Measurements from ENCODE around the gene GALNT6.

Gene GALNT6

DNA sequence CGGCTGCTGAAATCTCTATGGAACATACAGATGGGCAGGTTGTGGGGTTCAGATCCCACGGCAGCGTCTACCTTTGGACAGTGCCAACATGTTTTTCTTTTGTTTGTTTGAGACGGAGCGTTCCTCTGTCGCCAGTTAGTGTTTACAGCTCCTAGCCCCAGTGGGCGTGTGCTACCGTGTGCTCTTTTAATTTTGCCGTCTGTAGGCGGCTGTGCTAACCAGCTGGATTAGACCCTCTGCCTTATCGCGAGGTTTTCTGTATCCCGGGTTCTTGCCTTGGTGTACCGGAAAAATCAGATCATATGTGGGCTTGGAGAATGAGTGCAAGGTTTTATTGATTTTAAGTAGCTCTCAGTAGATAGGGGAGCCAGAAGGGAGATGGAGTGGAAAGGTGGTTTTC, 9.8 kb upstream of the GALNT6 start:
- no peak overlapping the region for H3K4me3 ChIP-seq (ENCODE audit: control insufficient read depth, low read depth, low read length)
- no peak for DNase-seq (ENCODE audit: low read depth)
- TF ChIP-seq, protein P1, sequence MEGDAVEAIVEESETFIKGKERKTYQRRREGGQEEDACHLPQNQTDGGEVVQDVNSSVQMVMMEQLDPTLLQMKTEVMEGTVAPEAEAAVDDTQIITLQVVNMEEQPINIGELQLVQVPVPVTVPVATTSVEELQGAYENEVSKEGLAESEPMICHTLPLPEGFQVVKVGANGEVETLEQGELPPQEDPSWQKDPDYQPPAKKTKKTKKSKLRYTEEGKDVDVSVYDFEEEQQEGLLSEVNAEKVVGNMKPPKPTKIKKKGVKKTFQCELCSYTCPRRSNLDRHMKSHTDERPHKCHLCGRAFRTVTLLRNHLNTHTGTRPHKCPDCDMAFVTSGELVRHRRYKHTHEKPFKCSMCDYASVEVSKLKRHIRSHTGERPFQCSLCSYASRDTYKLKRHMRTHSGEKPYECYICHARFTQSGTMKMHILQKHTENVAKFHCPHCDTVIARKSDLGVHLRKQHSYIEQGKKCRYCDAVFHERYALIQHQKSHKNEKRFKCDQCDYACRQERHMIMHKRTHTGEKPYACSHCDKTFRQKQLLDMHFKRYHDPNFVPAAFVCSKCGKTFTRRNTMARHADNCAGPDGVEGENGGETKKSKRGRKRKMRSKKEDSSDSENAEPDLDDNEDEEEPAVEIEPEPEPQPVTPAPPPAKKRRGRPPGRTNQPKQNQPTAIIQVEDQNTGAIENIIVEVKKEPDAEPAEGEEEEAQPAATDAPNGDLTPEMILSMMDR (IDR thresholded peaks at IDR 0.05; ENCODE audit: control insufficient read depth, insufficient read depth, low read depth, low read length, missing control alignments), result no peak

DNA sequence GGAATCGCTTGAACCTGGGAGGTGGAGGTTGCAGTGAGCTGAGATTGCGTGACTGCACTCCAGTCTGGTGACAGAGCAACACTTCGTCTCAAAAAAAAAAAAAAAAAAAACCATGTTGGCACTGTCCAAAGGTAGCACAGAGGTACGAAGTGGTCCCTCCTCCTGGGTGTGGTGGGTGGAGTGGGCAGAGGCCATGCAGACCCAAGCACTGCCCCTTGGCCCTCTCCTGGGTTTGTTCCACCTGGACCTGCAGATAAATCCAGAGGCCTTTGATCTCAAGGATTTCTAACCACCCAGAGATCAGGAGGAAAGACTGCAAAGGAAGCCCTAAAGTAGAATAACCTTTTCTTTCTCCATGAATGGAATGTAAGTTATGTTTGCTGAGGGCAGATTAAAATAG, 8.7 kb upstream of the GALNT6 start:
- TF ChIP-seq, protein P1 (IDR thresholded peaks at IDR 0.05; ENCODE audit: control insufficient read depth, insufficient read depth, low read depth, low read length, missing control alignments), result no peak
- no peak for DNase-seq (ENCODE audit: low read depth)
- no peak overlapping the region for H3K4me3 ChIP-seq (ENCODE audit: control insufficient read depth, low read depth, low read length)

DNA sequence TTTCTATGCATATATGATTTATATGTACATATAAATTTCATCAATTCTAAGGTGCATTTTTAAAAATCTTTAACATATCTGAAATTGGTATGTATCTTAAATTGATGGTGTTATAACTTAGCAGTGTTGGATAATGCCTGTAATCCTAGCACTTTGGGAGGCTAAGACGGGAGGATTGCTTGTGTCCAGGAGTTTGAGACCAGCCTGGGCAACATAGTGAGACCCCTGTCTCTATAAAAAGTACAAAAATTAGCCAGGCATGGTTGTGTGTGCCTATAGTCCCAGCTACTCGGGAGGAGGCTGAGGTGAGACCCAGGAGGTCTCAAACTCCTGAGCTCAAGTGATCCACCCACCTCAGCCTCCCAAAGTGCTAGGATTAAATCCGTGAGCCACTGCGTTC, 6.5 kb upstream of the GALNT6 start:
- TF ChIP-seq, protein P1 (IDR thresholded peaks at IDR 0.05; ENCODE audit: control insufficient read depth, insufficient read depth, low read depth, low read length, missing control alignments), result no peak
- DNase-seq (ENCODE audit: low read depth), result no peak
- H3K4me3 ChIP-seq (ENCODE audit: control insufficient read depth, low read depth, low read length), result no peak overlapping the region

DNA sequence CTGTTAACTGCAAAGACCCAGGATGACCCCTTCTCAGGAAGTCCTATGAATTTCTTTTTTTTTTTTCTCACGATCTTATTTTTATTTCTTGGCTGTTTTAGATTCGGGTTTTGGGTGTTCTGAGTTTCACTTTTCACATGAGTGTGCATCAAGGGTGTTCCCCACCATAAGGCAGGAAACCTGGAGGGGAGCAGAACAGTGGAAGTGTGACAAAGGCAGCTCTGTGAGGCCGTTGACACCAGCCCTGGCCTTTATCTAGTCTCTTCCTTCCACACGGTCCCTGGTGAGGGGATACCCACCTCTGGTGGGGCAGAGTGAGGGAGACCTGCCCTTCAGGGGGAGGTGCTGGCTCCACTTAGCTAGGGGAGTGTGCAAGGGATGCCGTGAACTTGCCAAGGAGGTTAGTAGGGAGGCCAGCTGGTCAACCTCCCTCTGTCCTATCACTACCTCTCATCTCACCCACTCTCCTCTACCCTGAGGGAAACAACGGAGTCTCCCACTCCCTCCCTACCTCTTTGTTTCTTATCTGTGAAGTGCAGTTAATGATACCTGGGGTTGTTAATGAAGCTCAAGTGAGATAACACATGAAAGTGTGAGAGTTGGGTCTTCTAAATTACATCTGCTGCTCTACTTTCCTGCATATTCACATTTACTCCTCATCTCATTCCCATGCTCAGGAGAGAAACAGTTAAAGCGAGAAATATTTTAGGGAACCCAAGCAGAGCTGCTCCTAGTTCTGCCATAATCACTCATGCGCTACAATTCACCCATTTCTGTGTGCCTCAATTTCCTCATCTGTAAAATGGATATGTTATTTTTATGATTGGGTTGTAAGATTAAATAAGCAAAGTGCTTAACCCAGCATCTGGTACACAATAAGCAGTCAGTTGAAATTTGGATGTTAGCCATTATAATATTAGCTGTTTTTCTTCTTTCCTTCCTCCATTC, 4.4 kb upstream of the GALNT6 start:
- DNase-seq (ENCODE audit: low read depth), result no peak
- TF ChIP-seq, protein P1 (IDR thresholded peaks at IDR 0.05; ENCODE audit: control insufficient read depth, insufficient read depth, low read depth, low read length, missing control alignments), result no peak
- H3K4me3 ChIP-seq (ENCODE audit: control insufficient read depth, low read depth, low read length), result no peak overlapping the region

DNA sequence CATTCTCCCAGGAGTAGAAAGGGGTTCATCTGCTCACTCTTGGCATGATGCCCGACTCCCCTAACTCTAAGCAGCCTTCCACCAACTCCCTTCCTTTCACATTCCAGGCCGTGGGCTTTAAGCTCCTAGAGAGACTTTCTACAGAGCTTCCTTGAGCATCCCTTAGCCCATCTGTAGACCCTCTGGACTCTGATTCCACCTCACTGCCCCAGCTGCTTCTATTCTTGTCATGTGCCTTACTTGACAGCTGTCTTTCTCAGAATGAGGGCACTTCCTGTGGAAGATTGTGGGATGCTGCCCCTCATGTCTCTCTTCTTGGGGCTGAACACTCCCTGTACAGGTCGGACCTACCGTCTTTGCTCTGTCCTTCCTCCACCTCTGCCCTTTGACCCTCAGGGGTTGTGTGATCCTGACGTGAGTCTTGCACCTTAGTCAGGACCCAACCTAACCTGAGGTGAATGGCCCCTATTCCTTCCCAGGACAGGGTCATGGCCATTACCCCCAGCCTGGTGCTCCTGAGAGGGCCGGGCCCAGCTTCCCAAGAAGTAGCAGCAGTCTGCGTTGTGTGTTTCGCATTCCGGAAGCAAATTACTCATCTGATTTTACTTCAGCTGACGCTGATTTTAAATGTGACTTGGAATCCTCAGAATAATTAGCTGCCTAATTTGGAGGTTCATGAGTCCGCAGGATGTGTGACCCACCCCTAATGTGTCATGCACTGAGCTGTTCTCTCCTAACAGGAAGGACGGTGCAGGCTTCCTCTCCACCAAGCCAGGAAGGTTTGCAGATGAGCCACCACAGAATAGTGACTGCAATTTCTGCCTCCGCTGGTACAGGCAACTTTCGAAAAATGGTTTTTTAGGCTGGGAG, 2.7 kb upstream of the GALNT6 start:
- TF ChIP-seq, protein P1 (IDR thresholded peaks at IDR 0.05; ENCODE audit: control insufficient read depth, insufficient read depth, low read depth, low read length, missing control alignments), result no peak
- peak; percentile 81 for DNase-seq (ENCODE audit: low read depth)

DNA sequence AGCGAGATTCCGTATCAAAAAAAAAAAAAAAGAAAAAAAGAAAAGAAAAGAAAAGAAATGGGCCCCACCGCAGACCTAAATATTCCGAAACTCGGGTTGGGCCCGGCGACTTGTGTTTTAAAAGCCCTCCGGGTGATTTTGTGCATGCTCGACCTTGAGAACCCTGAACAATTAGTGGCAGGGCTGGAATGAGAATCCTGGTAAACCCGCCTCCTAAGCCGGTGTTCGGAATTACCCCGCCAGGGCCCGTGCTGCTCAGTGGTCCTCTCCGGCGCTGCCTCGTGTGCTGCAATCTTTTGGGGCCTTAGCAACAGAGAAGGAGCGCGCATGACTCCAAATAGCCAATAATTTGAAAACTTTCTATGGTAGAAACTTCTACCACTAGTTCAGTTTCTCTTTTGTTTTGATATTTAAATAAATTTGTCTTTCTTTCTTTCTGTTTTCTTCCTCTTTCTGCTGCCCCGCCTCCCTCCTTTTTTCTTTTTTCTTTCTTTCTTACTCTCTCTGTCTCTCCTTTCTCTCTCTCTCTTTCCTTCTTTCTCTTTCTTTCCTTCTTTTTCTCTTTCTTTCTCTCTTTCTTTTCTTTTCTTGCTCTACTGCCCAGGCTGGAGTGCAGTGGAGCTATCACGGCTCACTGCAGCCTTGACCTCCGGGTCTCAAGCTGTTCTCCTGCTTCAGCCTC, 1.5 kb upstream of the GALNT6 start:
- no peak for DNase-seq (ENCODE audit: low read depth)
- H3K4me3 ChIP-seq (ENCODE audit: control insufficient read depth, low read depth, low read length), result no peak overlapping the region; the same call in 1 of the 2 replicates
- TF ChIP-seq, protein P1 (IDR thresholded peaks at IDR 0.05; ENCODE audit: control insufficient read depth, insufficient read depth, low read depth, low read length, missing control alignments), result no peak

More for the DNA sequence above, 2.7 kb upstream of the GALNT6 start:
- H3K4me3 ChIP-seq (ENCODE audit: control insufficient read depth, low read depth, low read length), result no peak overlapping the region

Data from AG09309 (cell line).